ENCODE results near the gene ZDHHC14. TPM values are rescaled to one million over a fixed set of nuclear protein-coding genes. Genes with fewer than 3 reads are reported as not detected.

Gene ZDHHC14
- total and polyA plus RNA-seq, 2 experiments from 2014 or later, result 3.0 to 7.4 TPM

GRCh38 chr6:157519255-157520116 lies 138.5 kb downstream of the ZDHHC14 start:
- no peak overlapping the region for H3K4me3 ChIP-seq
- Mint-ChIP-seq H3K27ac (no peak overlapping the region), H3K4me3 (no peak overlapping the region), H3K9me3 (no peaks in the 10 kb centered on the region), H3K27me3 (ENCODE audit: insufficient read depth, low read depth, poor library complexity) (peaks cover 6% of the 10 kb centered on the region), H3K4me1 (peaks cover 24% of the 10 kb centered on the region), H3K36me3 (ENCODE audit: low read depth) (no peaks in the 10 kb centered on the region)
- H3F3A ChIP-seq (replicated peaks; ENCODE audit: low read depth), result no peaks in the 10 kb centered on the region
- TF ChIP-seq REST (IDR thresholded peaks at IDR 0.05; ENCODE audit: unreplicated experiment) (no peak), ZNF331 (CRISPR knock-in tag; IDR thresholded peaks at IDR 0.05; ENCODE audit: low read depth) (no peak), EZH2phosphoT487 (IDR thresholded peaks at IDR 0.05; ENCODE audit: unreplicated experiment) (no peak), POLR2AphosphoS5 (IDR thresholded peaks at IDR 0.05; ENCODE audit: low read depth) (no peak), STAT1 (IDR thresholded peaks at IDR 0.05; ENCODE audit: unreplicated experiment) (no peak), ZNF114 (CRISPR knock-in tag; IDR thresholded peaks at IDR 0.05) (no peak), JUNB (IDR thresholded peaks at IDR 0.05; ENCODE audit: unreplicated experiment) (no peak), CREB1 (CRISPR knock-in tag; IDR thresholded peaks at IDR 0.05; ENCODE audit: low read depth) (no peak)
- TF ChIP-seq, protein P1, sequence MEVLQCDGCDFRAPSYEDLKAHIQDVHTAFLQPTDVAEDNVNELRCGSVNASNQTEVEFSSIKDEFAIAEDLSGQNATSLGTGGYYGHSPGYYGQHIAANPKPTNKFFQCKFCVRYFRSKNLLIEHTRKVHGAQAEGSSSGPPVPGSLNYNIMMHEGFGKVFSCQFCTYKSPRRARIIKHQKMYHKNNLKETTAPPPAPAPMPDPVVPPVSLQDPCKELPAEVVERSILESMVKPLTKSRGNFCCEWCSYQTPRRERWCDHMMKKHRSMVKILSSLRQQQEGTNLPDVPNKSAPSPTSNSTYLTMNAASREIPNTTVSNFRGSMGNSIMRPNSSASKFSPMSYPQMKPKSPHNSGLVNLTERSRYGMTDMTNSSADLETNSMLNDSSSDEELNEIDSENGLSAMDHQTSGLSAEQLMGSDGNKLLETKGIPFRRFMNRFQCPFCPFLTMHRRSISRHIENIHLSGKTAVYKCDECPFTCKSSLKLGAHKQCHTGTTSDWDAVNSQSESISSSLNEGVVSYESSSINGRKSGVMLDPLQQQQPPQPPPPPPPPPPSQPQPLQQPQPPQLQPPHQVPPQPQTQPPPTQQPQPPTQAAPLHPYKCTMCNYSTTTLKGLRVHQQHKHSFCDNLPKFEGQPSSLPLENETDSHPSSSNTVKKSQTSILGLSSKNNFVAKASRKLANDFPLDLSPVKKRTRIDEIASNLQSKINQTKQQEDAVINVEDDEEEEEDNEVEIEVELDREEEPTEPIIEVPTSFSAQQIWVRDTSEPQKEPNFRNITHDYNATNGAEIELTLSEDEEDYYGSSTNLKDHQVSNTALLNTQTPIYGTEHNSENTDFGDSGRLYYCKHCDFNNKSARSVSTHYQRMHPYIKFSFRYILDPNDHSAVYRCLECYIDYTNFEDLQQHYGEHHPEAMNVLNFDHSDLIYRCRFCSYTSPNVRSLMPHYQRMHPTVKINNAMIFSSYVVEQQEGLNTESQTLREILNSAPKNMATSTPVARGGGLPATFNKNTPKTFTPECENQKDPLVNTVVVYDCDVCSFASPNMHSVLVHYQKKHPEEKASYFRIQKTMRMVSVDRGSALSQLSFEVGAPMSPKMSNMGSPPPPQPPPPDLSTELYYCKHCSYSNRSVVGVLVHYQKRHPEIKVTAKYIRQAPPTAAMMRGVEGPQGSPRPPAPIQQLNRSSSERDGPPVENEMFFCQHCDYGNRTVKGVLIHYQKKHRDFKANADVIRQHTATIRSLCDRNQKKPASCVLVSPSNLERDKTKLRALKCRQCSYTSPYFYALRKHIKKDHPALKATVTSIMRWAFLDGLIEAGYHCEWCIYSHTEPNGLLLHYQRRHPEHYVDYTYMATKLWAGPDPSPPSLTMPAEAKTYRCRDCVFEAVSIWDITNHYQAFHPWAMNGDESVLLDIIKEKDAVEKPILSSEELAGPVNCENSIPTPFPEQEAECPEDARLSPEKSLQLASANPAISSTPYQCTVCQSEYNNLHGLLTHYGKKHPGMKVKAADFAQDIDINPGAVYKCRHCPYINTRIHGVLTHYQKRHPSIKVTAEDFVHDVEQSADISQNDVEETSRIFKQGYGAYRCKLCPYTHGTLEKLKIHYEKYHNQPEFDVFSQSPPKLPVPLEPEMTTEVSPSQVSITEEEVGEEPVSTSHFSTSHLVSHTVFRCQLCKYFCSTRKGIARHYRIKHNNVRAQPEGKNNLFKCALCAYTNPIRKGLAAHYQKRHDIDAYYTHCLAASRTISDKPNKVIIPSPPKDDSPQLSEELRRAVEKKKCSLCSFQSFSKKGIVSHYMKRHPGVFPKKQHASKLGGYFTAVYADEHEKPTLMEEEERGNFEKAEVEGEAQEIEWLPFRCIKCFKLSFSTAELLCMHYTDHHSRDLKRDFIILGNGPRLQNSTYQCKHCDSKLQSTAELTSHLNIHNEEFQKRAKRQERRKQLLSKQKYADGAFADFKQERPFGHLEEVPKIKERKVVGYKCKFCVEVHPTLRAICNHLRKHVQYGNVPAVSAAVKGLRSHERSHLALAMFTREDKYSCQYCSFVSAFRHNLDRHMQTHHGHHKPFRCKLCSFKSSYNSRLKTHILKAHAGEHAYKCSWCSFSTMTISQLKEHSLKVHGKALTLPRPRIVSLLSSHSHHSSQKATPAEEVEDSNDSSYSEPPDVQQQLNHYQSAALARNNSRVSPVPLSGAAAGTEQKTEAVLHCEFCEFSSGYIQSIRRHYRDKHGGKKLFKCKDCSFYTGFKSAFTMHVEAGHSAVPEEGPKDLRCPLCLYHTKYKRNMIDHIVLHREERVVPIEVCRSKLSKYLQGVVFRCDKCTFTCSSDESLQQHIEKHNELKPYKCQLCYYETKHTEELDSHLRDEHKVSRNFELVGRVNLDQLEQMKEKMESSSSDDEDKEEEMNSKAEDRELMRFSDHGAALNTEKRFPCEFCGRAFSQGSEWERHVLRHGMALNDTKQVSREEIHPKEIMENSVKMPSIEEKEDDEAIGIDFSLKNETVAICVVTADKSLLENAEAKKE (CRISPR knock-in tag; IDR thresholded peaks at IDR 0.05), result no peak
- TF ChIP-seq, protein P2, sequence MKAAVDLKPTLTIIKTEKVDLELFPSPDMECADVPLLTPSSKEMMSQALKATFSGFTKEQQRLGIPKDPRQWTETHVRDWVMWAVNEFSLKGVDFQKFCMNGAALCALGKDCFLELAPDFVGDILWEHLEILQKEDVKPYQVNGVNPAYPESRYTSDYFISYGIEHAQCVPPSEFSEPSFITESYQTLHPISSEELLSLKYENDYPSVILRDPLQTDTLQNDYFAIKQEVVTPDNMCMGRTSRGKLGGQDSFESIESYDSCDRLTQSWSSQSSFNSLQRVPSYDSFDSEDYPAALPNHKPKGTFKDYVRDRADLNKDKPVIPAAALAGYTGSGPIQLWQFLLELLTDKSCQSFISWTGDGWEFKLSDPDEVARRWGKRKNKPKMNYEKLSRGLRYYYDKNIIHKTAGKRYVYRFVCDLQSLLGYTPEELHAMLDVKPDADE (IDR thresholded peaks at IDR 0.05), result no peak
- no peak for DNase-seq (ENCODE audit: low spot score)
- H3K79me2 ChIP-seq (replicated peaks; ENCODE audit: insufficient read depth), result no peaks in the 10 kb centered on the region
- no peaks in the 10 kb centered on the region for H4K20me1 ChIP-seq (replicated peaks; ENCODE audit: insufficient read depth)
- ATAC-seq, result no peak
- no peak overlapping the region for H3K27ac ChIP-seq (ENCODE audit: low read depth)
- H3K36me3 ChIP-seq (ENCODE audit: insufficient read depth), result no peaks in the 10 kb centered on the region
- H3K4me2 ChIP-seq, result no peak overlapping the region
- H3K4me1 ChIP-seq (ENCODE audit: insufficient read depth), result peaks cover 27% of the 10 kb centered on the region
- H2AFZ ChIP-seq, result peak overlapping the region; percentile 14; the same call in 1 of the 2 replicates
- no peaks in the 10 kb centered on the region for H3K27me3 ChIP-seq (ENCODE audit: insufficient read depth)
- H3K9me2 ChIP-seq (ENCODE audit: insufficient read depth), result no peaks in the 10 kb centered on the region
